Hematopoietic multipotent progenitor cell treated with erythropoietin and hydrocortisone succinate and interleukin-3 and kit ligand, for 6 days (in vitro differentiated cells): ENCODE data around the gene CASK.
A peak's percentile ranks its signal among the peaks of the same experiment; 100 is the strongest.
"Not testable (repeated sequence)": the region's sequence is repeated elsewhere in the genome, so short reads cannot be mapped to it uniquely, and the experiment has no call there.

Source experiments
- DNase-seq: peaks from one replicate; pipeline ENCODE4 v3.0.0-alpha.2; 2015

Gene CASK

DNA sequence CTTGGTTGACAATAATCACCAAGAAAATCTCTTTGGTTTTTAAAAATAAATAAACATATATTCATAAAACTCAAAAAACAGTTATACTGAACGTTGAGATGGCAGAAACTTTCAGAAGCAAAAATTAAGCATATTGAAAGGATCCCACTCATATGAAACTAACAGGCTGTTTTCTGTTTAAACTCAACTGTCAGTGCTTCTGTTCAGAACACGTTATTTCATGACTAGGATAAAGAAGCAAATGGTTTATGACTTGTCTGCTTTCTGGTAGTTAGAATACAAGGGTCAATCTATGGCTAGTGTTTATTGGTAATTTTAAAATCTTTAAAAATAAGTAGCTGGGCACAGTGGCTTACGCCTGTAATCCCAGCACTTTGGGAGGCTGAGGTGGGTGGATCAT, 195.2 kb downstream of the CASK start:
- DNase-seq: no peak

DNA sequence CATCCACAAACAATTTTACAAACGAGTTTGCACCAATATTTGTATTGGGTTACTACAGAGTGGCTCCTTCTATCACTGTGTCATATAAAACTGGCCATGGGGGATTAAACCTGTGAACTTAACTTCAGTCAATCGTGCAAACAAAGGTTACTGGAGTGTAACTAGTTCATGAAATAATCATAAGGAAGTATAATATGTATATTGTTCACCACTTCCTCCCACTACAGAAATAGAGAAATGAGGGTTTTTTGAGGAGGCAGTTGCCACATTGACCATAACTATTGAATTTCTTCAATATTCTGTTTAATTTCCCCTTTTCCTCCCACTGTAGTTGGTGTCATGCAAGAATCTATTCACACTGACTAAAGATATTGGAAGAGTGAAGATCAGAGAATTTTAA, 199.5 kb downstream of the CASK start, which contains the start of gene GPR82:
Gene GPR82, plus strand, starts transcription at position 356 of the 400 bp plus-strand sequence. CDS start 2,846 bp downstream, outside the sequence.
- peak; percentile 12 for DNase-seq

GRCh38 chrX:41722816-41723618, 200.3 kb downstream of the CASK start:
- no peak for DNase-seq

GRCh38 chrX:41722214-41722613, 201.1 kb downstream of the CASK start:
- no peak for DNase-seq

DNA sequence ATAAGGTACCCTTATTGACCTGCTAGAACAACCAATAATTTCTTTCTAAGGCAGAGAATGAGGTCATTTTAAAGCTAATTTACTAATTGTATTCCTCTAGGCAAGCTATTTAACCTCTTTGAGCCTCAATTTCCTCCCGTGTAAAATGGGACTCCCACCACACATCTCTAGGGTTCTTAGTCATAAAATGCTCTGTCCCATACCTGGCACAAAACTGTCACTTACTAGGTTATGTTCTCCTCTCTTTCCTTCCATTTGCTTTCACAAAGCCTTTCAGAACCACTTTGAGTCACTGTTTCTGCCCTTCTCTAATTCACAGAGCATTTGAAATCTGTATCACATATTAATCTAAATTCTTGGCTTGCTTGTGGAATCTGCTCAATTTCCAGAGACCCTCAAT, 201.8 kb downstream of the CASK start:
- DNase-seq: no peak

DNA sequence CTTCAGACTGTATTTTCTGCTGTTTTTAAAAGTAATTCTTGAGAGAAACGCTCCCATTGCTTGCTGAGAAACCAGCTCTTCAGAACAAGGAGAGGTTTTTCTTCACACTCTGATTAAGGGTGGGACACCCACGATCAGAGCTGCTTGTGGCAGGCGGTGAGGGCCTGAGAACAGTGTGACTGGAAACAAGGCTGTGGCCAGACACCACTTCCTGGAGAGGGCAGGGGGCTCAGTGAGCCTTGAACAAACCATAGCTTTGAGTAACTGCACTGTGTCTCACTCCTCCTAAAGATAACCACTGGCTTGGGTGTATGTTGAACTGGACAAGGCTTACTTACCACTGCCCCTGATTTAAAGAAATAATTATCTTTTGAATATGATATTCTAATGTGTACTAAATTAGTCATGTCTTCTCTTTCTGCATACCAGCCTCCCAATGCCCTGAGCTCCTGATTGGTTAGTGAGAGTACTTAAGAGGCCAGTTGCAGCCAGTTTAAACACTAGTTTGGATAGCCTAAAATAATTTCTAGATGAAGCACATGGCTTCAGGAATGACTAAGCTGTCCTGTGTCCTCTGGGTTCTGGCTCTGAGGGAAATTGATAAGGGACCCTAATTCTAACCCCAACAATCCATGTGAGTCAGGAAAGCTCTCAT, 203.1 kb downstream of the CASK start:
- DNase-seq: peak; percentile 31

DNA sequence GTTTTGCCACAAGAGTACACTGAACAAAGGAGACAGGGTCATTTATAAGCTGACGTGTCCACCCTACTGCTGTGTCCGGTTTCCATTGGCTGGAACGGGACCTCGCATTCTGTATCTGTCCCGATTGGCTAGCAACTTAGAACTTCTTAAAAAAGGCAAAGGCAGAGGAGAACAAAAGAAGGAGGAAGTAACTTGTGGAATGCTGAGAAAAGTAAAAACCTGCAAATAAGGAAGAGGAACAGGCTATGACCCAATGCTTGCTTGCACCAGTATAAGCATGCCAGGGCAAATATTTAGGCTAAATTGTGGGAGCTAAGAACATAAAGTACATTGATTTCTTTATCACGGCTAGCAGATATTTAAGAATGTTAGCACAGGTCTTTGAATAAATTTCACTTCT, 203.7 kb downstream of the CASK start:
- not testable (repeated sequence) for DNase-seq

GRCh38 chrX:41718481-41719235, 204.7 kb downstream of the CASK start:
- no peak for DNase-seq

- no peak for DNase-seq
Measured at GRCh38 chrX:41716767-41717473, 206.4 kb downstream of the CASK start.

DNA sequence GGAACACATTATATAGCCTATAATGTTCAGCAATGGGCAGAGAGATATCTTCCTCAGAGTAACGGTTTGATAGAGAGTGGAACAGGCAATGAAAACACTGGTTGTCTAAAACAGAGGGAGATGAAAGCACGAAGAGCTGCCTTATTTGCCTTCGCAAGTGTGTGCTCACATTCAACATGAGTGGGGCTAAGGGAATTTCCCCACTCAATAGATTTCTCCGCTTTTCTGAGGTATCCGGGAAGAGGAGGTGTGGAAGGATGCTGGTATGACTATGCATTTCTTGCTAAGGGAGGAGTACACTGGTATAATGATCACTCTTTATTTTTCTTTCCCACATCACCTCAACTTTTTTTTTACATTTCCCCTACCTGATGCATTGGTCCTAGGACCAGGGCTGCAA, 207.1 kb downstream of the CASK start:
- DNase-seq: no peak

- no peak for DNase-seq
Measured at GRCh38 chrX:41711021-41711667, 212.2 kb downstream of the CASK start.

DNA sequence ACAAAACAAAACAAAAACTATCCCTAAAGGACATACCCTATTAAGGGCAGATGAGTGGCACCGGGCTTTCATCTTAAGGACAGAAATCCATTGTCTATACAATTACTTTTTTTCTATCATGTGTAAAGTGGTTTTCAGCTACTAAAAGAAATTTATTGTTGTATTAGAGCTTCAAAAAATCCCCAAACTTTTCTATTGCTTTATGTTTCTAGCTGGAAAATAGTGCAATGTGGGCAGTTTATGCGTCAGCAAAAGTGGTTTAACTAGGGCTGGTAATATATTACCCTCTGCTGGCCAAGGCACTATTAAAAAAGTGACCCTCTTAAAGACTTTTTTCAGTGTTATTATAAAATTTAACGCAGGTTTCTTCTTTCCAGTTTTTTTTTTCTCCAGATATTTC, 214.9 kb downstream of the CASK start:
- DNase-seq: peak; percentile 8

GRCh38 chrX:41707218-41707617, 216.1 kb downstream of the CASK start:
- DNase-seq: no peak

DNA sequence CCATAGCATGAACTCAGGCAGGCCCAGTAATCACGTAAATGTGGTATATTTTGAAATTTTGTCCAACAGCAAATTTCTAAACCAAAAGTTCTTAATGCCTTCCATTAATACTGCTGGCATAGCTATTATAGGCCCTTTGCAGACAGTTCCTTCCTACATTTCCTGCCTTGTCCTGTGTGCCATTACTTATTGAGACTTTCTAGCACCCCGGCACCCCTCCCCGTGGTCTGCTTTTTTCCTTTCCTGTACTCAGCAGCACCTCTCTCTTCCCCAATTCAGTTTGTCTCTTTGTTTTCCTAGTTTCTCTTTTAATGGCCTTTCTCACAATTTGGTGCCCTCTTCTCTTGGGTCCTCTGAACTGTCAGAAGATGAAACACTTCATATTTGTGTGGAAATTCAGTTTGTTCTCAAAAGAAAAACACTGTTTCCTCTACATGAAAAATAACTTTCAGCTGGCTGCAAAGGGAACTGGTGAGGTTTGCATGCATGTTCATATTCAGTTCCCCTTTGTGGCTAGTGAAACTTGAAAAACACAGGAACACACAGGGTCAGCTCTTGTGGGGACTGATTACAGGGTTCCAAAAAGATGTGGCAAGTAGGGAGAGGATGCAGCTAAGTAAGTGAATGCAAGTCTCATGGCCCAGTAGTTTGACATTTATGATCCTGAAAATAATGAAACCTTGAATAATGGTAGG, 217.5 kb downstream of the CASK start:
- peak; percentile 47 for DNase-seq

DNA sequence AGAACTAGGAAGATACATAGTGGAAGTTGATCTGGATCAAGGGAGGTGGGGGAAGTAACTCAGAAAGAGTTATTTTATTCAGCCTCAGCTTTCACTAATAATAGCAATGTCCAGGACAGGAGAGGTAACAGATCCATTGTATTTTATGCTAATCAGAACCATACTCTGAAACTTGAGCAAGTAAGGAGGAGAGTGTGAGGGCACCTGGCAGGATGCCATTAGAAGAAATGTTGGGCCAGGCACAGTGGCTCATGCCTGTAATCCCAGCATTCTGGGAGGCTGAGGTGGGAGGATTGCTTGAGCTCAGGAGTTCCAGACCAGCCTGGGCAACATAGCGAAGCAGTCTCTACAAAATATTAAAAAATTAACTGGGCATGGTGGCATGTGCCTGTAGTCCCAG, 218.3 kb downstream of the CASK start:
- no peak for DNase-seq

DNA sequence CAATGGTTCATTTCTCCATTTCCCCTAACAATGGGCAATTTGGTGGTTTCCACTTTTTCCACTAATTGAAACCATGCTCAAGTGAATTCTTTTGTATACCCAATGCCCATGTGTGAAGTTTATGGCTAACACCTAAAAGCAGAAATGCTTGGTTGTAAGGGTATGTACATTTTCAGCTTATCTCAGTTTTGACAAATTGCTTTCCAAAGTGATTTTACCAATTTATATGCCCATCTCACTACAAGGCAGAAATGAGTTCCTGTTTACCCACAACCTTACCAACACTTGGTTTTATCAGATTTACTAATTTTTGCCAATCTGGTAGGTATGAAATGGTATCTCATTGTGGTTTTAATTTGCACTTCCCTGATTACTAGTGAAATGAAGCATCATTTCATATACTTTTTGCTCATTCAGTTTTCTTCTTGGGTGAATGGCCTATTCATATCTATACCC, 219.8 kb downstream of the CASK start:
- no peak for DNase-seq

DNA sequence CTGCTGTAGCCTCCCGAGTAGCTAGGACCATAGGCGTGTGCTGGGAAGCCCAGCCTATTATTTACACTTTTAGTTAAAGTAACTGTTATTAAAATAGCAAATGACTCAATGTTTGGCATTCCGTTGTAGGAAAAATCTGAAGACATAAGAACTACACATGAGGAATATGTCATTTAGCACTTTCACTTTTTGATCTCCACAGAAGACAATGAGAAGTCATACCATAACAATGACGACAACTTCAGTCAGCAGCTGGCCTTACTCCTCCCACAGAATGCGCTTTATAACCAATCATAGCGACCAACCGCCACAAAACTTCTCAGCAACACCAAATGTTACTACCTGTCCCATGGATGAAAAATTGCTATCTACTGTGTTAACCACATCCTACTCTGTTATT, 227.9 kb downstream of the CASK start:
- no peak for DNase-seq

GRCh38 chrX:41693024-41693423, 230.3 kb downstream of the CASK start:
- DNase-seq: no peak

DNA sequence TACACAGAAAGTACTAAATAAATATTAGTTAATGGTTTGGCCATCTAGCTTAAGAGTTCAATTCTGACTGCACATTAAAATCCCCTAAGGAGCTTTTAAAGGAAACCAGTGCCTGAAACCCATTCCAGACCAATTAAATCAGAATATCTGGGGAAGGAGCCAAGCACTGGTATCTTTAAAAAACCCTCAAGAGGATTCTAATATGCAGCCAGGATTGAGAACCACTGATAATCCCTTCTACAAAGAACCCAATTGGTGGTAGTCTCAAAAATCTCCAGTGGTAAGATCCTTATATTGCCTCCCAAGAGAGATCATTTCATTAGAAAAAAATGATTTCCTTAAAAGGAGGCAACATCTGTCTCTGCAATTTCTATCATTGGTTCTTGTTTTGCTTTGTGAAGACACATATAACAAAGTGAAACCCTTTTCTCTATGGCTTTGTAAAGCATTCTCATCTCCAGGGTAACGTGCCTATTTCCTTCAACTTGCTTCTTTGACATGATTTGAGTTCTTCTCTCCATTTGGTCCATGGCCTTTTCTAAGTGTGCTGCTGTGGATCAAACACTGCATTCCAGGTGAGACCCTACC, 231.1 kb downstream of the CASK start:
- DNase-seq: no peak

- DNase-seq: no peak
Measured at GRCh38 chrX:41689711-41690110, 233.6 kb downstream of the CASK start.

- DNase-seq: peak; percentile 33
Measured at GRCh38 chrX:41688835-41689234, 234.5 kb downstream of the CASK start, which contains the start of gene GPR34. TSS of gene GPR34 (plus strand) at chrX:41688973. CDS start at chrX:41695634, 6,661 bp downstream.
